Fibroblast of mammary gland (primary cell): ENCODE data around the gene MT1M.
"Not testable (repeated sequence)": the region's sequence is repeated elsewhere in the genome, so short reads cannot be mapped to it uniquely, and the experiment has no call there.

ENCODE experiments used
- DNase-seq: peaks from one replicate; pipeline ENCODE4 v3.0.0-alpha.2; 2010; ENCODE audit warnings: low read depth
- H3K4me3 ChIP-seq: 2 replicates; pipeline ENCODE4 v1.5.1; 2011; ENCODE audit warnings: low read depth, mild to moderate bottlenecking, low read length, moderate library complexity; ENCODE audit not compliant: control insufficient read depth
- TF ChIP-seq, protein P1 (sequence below): conservative IDR thresholded peaks from 2 replicates; pipeline ENCODE4 v1.5.1; 2011; ENCODE audit warnings: low read depth, low read length, inconsistent platforms; ENCODE audit not compliant: control insufficient read depth, insufficient read depth

Gene MT1M

DNA sequence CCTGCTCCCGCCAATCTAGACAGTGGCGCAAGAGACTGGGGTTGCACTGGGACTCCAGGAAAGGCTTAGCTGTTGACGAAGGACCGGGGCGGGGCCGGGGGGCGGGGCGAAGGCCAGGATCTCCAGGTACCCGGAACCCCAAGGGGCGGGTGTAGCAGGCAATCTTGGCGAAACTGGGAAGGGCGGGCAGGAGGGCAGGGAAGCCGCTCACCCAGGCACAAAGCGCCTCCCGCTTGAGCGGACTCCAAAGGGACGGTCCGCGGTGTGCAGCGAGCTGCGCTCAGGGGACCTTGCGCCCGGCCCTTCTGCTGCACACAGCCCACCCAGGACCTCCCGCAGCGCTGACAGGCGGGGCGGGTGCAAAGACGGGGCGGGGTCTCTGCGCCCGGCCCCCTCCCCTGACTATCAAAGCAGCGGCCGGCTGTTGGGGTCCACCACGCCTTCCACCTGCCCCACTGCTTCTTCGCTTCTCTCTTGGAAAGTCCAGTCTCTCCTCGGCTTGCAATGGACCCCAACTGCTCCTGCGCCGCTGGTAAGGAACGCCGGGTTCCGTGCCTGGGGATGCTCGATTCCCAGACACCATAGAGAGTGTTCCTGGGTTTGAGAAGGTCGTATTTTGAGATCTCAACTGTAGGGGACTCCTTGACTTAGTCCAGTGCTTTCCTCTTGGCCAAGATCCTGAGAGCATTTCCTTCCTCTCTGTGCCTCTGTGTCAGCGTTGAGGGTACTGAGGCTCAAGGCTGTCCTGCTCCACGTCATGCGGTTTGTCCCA is 25.3 kb downstream of the MT1M start, which contains the start of gene MT1F:
MT1F (plus strand) TSS at position 405 of the 772 bp plus-strand sequence; CDS start at position 505, 100 bp downstream.
- H3K4me3 ChIP-seq = peak within 1 kb of the TSS; percentile 30
- TF ChIP-seq, protein P1, sequence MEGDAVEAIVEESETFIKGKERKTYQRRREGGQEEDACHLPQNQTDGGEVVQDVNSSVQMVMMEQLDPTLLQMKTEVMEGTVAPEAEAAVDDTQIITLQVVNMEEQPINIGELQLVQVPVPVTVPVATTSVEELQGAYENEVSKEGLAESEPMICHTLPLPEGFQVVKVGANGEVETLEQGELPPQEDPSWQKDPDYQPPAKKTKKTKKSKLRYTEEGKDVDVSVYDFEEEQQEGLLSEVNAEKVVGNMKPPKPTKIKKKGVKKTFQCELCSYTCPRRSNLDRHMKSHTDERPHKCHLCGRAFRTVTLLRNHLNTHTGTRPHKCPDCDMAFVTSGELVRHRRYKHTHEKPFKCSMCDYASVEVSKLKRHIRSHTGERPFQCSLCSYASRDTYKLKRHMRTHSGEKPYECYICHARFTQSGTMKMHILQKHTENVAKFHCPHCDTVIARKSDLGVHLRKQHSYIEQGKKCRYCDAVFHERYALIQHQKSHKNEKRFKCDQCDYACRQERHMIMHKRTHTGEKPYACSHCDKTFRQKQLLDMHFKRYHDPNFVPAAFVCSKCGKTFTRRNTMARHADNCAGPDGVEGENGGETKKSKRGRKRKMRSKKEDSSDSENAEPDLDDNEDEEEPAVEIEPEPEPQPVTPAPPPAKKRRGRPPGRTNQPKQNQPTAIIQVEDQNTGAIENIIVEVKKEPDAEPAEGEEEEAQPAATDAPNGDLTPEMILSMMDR = no peak

DNA sequence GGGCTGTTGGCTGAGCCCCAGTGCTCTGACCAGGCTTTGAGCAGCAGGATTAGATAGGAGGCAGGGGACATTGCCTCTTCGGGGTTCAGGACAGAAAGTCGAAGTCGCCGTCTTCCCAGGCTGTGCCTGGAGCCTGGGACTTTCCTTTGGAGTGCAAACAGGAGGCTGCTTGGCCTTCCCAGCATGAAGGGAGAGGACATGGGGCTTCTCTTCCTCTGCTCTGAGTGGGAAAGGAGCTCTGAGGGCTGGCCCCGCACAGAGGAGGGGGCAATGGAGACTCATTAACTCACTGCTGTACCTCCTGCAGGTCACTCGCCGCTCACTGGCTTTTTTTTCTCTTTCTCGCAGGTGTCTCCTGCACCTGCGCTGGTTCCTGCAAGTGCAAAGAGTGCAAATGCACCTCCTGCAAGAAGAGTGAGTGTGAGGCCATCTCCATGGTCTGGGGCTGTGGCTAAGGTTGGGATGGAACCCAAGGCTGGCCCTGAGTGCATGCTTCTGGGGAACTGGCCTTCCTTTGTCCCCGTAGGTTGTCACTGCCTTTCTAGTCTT is 25.9 kb downstream of the MT1M start:
- TF ChIP-seq, protein P1 = no peak
- no peak overlapping the region for H3K4me3 ChIP-seq
- no peak for DNase-seq

More for the DNA sequence above, 25.3 kb downstream of the MT1M start, which contains the start of gene MT1F:
- peak; percentile 45 for DNase-seq

DNA sequence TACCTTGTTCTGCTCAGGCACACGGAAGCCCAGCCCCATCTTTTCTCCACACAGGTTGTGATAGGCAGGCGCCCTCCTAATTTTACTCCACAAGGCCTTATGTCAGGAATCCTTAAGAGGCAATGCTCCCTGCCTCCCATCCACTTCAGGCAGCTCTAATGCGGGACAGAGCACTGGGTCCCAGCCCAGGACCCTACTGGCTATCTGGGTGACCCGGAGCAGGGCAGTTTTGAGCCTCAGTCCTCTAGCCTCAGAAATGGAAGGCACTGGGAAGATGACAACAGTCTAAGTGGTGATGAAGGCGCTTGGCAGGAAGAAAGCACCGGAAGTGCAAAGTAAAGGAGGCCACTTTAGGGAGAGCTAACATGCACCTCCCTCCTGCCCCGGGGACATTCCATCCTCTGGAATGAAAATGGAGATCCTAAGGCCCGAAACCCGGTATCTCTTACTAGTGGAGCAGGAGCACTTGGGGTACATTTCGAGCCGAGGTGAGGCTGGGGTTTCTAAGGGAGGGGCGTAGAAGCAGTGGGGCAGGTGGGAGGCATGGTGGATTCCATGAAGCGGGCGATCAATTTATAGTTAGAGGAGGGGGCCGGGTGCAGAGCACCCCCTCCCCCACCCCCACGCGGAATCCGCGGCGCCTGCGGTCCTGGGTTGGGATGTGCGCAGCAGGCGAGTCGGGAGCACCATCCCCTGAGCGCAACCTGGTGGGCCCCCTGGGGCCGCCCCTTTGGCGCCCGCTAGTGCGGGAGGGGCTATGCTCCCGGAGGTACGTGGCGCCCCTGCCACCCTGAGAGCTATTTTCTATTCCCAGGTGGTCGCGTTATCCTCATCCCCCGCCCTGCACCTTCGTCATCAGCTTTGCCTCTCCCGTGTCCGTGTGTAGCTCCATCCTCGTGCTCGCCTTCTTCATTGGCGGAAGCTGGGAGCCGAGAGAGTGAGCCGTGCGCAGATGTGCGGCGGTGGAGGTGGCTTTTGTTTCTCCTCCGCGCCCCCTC is 30.2 kb downstream of the MT1M start:
- DNase-seq = no peak
- TF ChIP-seq, protein P1 = no peak
- no peak overlapping the region for H3K4me3 ChIP-seq

DNA sequence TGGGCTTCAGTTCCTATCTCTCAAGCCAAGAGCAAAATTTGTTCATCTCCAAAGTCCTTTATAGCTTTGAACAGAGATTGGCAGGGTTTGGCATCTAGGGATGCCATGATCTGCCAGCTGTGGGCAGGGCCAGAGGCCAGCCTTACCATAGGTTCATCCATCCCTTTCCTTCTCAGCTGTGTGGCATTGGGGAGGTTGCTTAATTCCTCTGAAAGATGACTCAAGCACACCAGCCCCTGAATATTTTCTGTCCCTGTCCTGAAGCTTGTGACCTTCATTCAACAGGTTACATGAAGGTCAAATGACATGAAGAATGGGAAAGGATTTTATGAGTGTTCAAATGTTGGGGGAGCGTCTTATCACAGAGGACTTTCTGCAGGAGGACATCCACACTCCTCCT is 32.0 kb downstream of the MT1M start:
- H3K4me3 ChIP-seq = no peak overlapping the region
- TF ChIP-seq, protein P1 = no peak
- no peak for DNase-seq

DNA sequence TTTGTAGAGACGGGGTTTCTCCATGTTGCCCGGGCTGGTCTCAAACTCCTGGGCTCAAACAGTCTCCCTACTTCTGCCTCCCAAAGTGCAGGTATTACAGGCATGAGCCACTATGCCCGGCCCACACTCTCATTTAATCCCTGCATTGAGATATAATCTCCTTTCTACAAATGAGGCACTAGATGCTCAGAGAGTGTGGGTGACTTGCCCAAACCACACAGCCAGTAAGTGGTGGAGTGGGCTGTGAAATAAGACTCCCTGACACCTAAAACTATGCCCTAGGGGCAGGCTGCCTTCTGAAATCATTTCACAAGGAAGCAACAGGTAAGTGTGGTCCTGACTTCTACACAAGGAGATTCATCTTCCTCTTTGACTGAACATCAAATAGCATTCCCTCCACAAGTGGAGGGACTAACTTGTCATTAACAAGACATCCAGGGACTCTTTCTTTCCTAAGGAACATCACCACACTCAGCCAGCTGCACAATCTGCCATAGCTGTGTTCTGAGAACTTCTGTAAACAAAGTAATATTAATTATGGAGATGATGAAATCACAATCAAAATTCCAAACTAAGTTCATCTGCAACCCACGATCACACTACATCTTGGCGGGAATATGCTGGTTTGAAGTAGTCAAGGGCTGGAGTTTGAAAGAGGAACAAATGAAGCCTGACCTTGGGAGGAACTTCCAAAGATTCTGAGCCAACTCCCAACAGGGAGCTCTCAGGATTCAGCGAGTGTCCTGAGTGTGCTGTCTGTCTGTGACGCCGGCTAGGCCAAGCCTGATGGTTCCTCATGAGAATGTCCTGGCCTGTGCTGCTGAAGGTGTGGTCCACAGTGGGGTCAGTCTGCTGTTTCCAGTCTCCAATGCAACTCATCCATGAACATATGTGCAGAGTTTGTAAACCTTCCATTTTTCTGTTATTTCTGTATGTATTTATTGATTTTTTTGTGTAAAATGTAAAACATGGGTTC is 33.1 kb downstream of the MT1M start:
- H3K4me3 ChIP-seq, DNase-seq: not testable (repeated sequence)

DNA sequence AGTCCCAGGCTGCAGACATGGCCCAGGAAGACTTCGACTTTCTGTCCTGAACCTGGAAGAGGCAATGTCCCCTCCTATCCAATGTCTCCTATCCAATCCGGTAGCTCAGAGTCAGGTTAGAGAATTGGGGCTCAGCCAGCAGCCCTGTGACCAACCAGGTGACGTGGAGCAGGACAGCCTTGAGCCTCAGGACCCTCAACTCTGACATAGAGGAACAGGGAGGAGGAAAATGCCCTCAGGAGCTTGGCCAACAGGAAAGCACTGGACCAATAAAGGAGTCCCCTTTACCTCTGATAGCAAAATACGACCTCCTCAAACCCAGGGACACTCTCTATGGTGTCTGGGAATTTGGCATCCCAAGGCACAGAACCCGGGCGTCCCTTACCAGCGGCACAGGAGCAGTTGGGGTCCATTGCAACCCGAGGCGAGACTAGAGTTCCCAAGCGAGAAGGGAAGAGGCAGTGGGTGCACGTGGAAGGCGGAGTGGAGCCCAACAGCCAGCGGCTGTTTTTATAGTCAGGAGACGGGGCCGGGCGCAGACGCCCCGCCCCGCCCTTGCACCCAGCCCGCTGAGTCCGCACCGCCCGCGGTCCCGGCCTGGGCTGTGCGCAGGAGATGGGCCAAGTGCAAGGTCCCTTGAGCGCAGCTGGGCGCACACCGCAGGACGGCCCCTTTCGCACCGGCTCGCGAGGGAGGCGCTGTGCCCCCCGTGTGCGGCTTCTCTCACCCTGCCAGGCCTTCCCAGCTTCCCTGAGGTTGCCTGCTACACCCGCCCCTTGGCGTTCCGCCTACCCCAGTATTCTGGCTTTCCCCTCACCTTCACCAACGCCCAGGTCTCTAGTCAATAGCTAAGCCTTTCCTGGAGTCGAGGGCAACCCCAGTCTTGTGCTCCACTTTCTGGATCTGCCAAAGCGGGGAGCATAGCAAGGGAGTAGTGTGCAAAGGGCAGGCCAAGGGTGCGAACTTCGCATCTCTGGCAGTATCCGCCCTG is 35.4 kb downstream of the MT1M start, which contains the start of gene MT1G:
MT1G (minus strand) TSS at position 485 of the 991 bp plus-strand sequence; CDS start at position 413, 72 bp downstream.
- DNase-seq = no peak
- TF ChIP-seq, protein P1 = no peak
- no peak within 1 kb of the TSS for H3K4me3 ChIP-seq
